B cell (primary cell): Measurements from ENCODE around the gene RAI1.

ENCODE experiments used
- EZH2 ChIP-seq: IDR thresholded peaks from 2 replicates; pipeline ENCODE4 v1.6.1; 2012; ENCODE audit warnings: borderline replicate concordance, low read depth, mild to moderate bottlenecking, moderate library complexity, low read length; ENCODE audit not compliant: insufficient read depth, poor library complexity, severe bottlenecking
- TF ChIP-seq, protein P1 (sequence below): fragments of 200-600 bp; IDR thresholded peaks from one replicate; pipeline ENCODE4 v1.8.0; 2022; ENCODE audit warnings: antibody characterized with exemption, mild to moderate bottlenecking

DNA sequence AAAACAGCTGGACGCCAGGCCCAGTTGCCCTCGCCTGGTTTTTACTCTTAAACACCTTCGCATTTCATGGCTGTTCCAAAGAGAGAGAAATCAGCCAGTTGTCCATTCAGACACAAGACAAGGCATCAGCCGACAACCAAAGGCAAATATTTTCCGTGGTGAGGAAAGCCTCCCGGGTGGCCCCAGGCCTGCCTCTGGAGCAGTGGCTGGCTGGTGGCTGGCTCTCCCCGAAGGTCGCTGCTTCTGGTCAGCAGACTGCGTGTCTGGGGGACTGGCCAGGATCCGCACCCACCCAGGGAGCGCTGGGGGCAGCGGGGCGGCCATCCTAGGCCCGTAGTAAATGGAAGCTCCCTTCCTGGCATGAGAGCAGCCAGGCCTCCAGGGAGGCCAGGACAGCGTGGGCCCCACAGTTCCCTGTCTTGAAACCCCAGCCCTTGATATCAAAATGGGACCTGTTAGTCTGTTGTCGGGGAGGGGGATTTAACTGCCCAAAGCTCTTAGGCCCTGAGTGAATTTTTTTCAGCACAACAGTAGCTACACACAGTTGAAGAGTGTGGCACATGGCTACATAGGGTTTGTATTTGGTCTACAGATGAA, 97.9 kb downstream of the RAI1 start:
- TF ChIP-seq EZH2: no peak
- TF ChIP-seq, protein P1, sequence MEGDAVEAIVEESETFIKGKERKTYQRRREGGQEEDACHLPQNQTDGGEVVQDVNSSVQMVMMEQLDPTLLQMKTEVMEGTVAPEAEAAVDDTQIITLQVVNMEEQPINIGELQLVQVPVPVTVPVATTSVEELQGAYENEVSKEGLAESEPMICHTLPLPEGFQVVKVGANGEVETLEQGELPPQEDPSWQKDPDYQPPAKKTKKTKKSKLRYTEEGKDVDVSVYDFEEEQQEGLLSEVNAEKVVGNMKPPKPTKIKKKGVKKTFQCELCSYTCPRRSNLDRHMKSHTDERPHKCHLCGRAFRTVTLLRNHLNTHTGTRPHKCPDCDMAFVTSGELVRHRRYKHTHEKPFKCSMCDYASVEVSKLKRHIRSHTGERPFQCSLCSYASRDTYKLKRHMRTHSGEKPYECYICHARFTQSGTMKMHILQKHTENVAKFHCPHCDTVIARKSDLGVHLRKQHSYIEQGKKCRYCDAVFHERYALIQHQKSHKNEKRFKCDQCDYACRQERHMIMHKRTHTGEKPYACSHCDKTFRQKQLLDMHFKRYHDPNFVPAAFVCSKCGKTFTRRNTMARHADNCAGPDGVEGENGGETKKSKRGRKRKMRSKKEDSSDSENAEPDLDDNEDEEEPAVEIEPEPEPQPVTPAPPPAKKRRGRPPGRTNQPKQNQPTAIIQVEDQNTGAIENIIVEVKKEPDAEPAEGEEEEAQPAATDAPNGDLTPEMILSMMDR: no peak
